CMK (cell line): Measurements from ENCODE around the gene SRGAP3.
"Not testable (repeated sequence)": the region's sequence is repeated elsewhere in the genome, so short reads cannot be mapped to it uniquely, and the experiment has no call there.

Source experiments
- DNase-seq: peaks from one replicate; pipeline ENCODE4 v3.0.0-alpha.2; 2010; ENCODE audit warnings: low read depth

SRGAP3 gene

GRCh38 chr3:9249273-9250192 is at the start of gene SRGAP3:
Gene SRGAP3 (minus strand): TSS chr3:9249646. CDS start chr3:9248951, 695 bp downstream.
- DNase-seq = peak; percentile 33

DNA sequence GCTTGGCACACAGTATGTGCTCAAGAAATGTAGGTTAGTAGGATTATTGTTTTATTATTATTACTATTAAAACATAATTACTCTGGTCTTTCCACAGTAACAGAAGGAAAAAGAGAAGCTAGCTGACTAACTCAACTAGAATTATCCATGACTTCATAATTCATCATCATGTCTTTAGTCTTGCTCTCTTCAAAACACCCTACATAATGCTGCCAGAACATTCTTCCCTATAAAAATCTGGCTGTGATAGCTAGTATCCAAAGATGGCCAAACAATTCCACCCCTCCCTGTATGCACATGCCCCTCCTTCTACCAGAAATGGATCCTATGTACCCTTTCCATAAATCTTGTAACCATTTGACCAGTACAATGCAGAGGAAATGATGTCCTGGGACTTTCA is 48.8 kb upstream of the SRGAP3 start:
- DNase-seq = no peak

DNA sequence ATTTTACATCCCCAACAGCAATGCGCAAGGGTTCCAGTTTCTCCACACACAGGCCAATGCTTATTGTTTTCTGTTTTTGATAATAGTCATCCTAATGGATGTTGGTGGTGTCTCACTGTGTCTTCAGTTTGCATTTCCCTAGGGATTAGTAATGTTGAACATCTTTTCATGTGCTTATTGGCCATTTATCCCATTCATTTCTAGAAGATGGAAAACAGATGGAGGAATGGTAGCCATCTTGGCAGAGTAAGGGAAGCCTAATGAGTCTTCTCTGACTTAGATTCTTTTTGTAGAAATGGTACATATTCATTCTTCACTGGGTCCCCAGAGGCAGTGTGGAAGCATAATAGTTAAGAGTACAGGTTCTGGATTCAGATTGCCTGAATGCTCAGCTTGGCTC is 46.8 kb upstream of the SRGAP3 start:
- no peak for DNase-seq

GRCh38 chr3:9295007-9295406 is 45.6 kb upstream of the SRGAP3 start:
- DNase-seq = no peak

DNA sequence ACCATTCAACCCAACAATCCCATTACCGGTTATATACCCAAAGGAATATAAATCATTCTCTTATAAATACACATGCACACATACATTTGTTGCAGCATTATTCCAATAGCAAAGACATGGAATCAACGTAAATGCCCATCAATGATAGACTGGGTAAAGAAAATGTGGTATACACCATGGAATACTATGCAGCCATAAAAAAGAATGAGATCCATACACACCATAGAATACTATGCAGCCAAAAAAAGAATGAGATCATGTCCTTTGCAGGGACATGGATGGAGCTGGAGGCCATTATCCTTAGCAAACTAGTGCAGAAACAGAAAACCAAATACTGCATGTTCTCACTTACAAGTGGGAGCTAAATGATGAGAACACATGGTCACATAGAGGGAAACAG is 44.5 kb upstream of the SRGAP3 start:
- not testable (repeated sequence) for DNase-seq

DNA sequence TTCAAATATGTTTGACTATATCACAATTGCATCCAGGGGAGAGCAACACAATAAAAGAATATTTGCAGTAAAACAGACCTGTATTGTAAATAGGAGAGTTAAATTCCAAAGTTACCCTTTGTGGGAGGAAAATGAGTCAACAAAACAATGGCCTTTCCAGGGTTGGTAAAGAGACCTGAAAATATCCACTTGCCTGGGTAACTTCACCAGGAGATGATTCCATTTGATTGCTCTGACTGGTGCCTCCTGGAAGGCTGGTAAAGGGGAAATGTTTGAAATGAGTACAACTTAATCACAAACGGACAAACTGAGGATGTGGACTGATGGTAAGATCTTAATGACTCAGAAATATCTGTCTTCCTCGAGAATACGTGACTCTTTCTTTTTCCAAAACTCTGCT is 43.6 kb upstream of the SRGAP3 start:
- no peak for DNase-seq

- DNase-seq = no peak
These were observed 43.1 kb upstream of the SRGAP3 start for GRCh38 chr3:9292516-9292915.

DNA sequence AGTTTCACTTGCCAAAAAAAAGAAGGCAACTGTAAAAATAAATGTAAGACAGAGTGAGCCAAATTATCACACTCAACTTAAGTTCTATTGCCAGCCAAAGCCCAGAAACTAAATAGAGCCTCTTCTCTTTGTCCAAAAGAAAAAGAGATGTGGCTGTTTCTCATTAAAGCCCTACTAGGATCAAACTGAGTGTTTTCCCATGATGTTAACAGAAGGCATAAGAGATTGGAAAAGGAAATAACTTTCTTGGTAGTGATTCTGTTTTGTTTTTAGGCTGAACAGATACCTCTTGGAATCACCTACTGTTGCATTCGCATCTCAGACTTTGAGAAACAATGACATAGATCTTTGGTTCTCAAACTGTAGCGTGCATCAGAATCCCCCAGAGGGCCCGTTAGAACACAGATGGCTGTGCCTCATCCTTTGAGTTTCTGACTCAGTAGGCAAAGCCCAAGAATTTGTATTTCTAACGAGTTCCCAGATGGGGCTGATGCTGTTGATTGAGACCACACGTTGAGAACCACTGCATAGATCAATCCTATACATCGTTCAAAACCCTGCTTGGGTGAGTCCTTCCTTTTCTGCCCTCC is 42.5 kb upstream of the SRGAP3 start:
- no peak for DNase-seq

DNA sequence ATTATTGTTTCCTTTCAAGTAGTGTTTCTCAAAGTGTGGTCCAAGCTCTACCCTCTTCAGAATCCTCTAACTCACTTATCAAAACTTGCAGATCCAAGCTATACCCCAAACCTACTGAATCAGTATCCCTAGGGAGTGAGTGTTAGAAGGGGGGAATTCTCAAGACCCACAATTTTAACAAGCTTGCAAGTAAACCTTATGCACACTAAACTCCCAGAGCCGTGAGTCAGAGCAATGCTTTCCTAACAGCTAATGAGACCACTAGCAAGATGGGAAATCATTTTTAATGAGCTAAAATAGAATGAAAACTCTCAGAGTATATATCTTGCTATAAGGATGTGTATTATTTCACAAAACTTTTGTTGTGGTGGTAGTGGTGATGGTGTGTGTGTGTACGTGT is 41.1 kb upstream of the SRGAP3 start:
- DNase-seq = no peak

DNA sequence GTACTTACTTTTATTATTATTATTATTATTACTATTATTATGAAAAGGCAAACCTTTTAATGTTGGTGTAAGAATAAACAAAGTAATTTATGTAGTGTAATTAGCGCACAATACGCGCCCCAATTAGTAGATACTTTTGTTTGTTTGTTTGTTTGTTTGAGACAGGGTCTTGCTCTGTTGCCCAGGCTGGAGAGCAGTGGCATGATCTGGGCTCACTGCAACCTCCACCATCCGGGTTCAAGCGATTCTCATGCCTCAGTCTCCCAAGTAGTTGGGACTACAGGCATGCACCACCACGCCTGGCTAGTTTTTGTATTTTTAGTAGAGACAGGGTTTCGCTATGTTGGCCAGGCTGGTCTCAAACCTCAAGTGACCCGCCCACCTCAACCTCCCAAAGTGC is 32.1 kb upstream of the SRGAP3 start:
- DNase-seq = not testable (repeated sequence)

DNA sequence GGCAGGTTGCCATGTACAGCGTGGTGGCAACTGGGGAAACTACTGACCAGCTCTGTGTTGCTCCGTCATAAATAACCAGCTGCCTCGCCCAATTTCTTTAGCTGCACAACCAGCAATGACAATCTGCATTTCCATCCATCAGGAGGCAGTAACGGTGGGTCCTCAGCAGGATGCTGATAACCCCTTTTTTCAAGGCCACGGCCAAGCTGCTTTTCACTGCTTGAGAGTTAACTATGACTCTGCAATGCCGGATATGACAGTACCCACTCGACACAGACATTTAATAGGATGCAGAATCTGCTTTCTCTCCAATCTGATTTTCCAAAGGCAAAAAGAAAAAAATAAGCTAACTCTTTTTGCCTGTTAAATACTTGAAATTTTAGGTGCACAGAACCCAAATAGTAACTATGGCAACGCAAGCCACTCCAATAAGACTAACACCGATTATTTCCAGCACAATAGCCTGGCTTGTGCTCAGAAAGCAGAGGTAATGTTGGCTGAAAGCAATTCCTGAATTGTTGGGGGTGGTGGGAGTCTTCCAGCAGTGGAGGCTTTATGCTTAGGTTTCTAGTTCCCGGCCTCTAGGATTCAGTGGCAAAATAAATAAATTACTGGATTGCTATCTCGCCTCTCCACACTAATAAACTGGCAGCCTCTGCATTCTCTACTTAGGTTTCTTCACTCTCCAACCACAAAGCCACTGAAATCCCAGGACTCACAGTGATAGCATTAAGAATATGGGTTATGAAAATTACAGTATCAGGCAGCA is 31.2 kb upstream of the SRGAP3 start:
- no peak for DNase-seq

DNA sequence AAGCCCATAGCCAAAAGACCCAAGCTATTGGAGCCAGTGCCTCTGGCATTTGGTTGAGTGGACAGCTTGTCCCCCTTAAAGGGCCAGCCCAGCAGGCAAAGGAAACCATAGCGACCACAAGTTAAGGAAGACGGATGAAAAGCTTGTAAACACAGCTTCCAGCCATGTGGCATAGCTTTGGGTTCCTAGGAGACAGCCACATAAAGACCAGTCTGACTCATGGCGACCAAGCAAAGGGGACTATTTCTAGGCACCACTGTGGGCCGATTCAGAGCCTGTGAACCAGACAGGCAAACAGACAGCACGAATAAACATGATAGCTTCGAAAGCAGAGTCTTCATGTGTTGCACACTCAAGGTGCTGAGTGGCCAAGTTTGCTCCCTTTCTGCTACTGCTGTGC is 30.5 kb upstream of the SRGAP3 start:
- DNase-seq = no peak

GRCh38 chr3:9278498-9278897 is 29.1 kb upstream of the SRGAP3 start:
- DNase-seq = no peak

DNA sequence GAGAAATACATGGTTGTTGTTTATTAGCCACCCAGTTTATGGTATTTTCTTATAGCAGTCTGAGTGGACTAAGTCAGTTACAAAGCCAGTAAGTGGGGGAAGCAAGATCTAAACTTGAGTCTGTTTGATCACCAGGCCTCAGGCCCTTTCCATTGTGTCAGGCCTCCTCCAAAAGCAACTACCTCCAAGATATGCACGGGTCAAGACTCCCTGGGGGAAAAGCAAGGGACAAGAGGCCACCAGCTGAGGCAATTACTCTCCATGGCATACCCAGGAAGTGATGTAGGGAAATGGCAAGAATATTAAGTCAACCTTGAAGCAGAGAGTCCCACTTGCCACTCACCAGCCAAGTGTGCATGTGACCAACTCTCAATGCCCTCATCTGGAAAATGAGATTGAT is 28.6 kb upstream of the SRGAP3 start:
- DNase-seq = no peak

GRCh38 chr3:9276761-9277370 is 27.4 kb upstream of the SRGAP3 start:
- DNase-seq = no peak

- no peak for DNase-seq
These were observed 22.5 kb upstream of the SRGAP3 start for GRCh38 chr3:9271903-9272302.

DNA sequence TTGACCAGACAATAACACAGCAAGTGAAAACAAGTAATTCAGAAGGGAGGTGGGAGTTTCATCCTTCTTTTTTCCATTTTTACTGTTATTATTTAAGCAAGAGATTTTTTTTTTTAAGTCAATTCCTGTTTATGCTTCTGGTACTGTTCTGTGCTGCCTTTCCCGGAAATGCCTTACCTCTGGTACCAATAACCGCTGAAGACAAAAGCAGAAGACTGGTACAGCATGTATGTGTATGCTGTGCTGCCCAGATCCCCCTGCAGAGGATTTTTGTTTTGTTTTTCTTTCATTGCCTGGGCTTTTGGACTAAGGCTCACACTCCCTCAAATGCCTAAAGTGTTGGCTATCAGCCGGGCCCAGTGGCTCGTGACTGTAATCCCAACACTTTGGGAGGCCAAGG is 21.3 kb upstream of the SRGAP3 start:
- no peak for DNase-seq

DNA sequence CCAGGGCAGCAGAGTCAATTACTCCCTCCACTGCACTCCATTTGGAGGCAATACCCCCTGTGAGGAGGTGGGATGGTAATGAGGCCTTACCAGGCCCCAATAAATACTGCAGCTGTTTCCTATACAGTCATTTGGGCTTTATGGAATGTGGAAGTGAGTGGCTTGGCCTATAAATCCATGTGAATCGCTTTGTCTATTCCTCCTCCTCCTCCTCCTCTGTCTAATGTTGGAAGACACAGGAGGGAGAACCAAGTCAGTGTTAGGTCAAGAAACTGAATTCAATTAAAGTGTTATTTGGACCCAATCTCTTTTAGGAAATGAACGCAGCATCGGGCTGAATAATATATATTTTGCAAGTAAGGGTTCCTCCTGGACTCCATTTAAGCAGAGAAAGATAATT is 17.3 kb upstream of the SRGAP3 start:
- DNase-seq = no peak

GRCh38 chr3:9260305-9260704 is 10.9 kb upstream of the SRGAP3 start:
- no peak for DNase-seq

DNA sequence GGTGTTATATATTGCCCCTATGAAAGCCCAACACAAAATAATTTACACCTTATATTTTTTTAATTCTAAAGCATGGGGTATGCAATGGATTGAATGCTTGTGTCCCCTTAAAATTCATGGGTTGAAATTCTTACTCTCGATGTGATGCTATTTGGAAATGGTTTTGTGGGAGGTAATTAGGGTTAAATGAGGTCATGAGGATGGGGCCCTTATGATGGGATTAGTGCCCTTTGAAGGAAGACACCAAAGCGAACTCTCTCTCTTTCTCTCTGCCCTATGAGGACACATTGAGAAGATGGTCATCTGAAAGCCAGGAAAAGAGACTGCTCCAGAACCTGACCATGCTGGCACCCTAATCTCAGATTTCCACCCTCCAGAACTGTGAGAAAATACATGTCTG is 7.6 kb upstream of the SRGAP3 start:
- DNase-seq = no peak

DNA sequence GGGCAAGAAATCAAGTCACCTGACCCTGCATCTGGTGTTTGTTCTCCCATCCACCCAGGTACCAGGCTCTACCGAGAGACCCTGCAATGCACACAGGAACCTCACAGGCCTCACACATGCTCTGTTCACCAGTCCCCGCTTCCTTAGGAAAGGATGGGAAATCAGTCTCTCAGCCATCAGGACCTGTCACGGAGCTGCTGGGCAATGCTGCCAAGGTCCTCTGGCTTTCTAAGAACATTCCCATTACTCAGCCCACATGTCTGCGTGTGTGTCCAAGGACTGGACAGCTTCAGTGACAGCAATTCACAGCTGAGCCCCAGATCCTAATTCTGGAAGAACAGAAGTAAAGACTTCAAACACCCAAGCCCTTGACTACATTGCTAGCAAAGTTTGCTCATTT is 6.5 kb upstream of the SRGAP3 start:
- no peak for DNase-seq

- no peak for DNase-seq
These were observed 5.3 kb upstream of the SRGAP3 start for GRCh38 chr3:9254764-9255163.

DNA sequence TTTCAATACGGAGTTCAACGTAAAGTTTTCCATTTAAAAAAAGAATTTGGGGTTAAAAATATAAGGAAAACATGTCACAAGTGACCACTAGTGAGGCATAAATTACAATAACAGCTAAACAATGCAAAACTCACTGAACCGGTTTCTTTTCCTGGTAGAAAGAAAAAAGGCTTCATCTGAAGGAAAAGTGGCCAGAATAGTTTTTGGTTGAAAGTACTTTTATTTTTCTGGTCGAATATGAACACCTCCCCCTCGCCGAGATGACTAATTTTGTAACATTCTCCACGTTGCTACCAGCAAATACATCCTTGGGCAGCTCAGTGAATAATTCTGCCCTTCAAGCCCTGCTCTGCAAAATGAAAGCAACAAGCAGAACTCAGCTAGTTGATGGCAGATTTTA is 3.9 kb upstream of the SRGAP3 start:
- no peak for DNase-seq
